Astrocyte (in vitro differentiated cells and primary cell): ENCODE results near the gene PBX2. TPM values are rescaled to one million over a fixed set of nuclear protein-coding genes. Genes with fewer than 3 reads are reported as not detected.

Experiments
- DNase-seq: peaks from one replicate; pipeline ENCODE4 v3.0.0-alpha.2; 2010; ENCODE audit warnings: low read depth
- FAIRE-seq: peaks from 2 replicates; lab custom pipeline; 2011; peaks lifted over from hg19 to GRCh38; lab: Jason Lieb, UNC
- H2AFZ ChIP-seq: 2 replicates; pipeline ENCODE4 v1.6.0; 2012; ENCODE audit warnings: low read depth, low read length, inconsistent platforms
- H3K27ac ChIP-seq: 2 replicates; pipeline ENCODE4 v1.5.1; 2011; ENCODE audit warnings: low read depth, low read length, inconsistent platforms
- H3K27me3 ChIP-seq: 2 replicates; pipeline ENCODE4 v1.6.0; 2011; ENCODE audit warnings: low read length, inconsistent platforms; ENCODE audit not compliant: insufficient read depth
- H3K36me3 ChIP-seq: 2 replicates; pipeline ENCODE4 v1.5.1; 2011; ENCODE audit warnings: low read length, inconsistent platforms; ENCODE audit not compliant: insufficient read depth
- H3K4me1 ChIP-seq: 2 replicates; pipeline ENCODE4 v1.5.1; 2011; ENCODE audit warnings: low read length, inconsistent platforms; ENCODE audit not compliant: insufficient read depth
- H3K4me2 ChIP-seq: 2 replicates; pipeline ENCODE4 v1.6.0; 2012; ENCODE audit warnings: low read length, inconsistent platforms
- H3K4me3 ChIP-seq: 2 replicates; pipeline ENCODE4 v1.5.1; 2011; ENCODE audit warnings: low read depth, mild to moderate bottlenecking, low read length, inconsistent platforms; ENCODE audit not compliant: insufficient read depth
- H3K79me2 ChIP-seq: 2 replicates; pipeline ENCODE4 v1.6.0; 2012; ENCODE audit warnings: mild to moderate bottlenecking, low read length, inconsistent platforms; ENCODE audit not compliant: insufficient read depth
- H3K9ac ChIP-seq: 2 replicates; pipeline ENCODE4 v1.6.0; 2012; ENCODE audit warnings: mild to moderate bottlenecking, low read length, inconsistent platforms
- H3K9me3 ChIP-seq: 2 replicates; pipeline ENCODE4 v1.5.1; 2012; ENCODE audit warnings: low read depth, mild to moderate bottlenecking, low read length, inconsistent platforms; ENCODE audit not compliant: insufficient read depth
- H4K20me1 ChIP-seq: 2 replicates; pipeline ENCODE4 v1.6.0; 2012; ENCODE audit warnings: low read length, inconsistent platforms; ENCODE audit not compliant: insufficient read depth
- H3K27ac Mint-ChIP-seq: one replicate; pipeline ENCODE4 v1.8.0; 2021; ENCODE audit warnings: mild to moderate bottlenecking, mixed read lengths; ENCODE audit not compliant: unreplicated experiment
- H3K27me3 Mint-ChIP-seq: one replicate; pipeline ENCODE4 v1.8.0; 2021; ENCODE audit warnings: low read depth, mixed read lengths; ENCODE audit not compliant: unreplicated experiment
- H3K36me3 Mint-ChIP-seq: one replicate; pipeline ENCODE4 v1.8.0; 2021; ENCODE audit warnings: low read depth, mixed read lengths; ENCODE audit not compliant: unreplicated experiment
- H3K4me1 Mint-ChIP-seq: one replicate; pipeline ENCODE4 v1.8.0; 2021; ENCODE audit warnings: low read depth, mixed read lengths; ENCODE audit not compliant: unreplicated experiment
- H3K4me3 Mint-ChIP-seq: one replicate; pipeline ENCODE4 v1.8.0; 2021; ENCODE audit warnings: mild to moderate bottlenecking, moderate library complexity, mixed read lengths; ENCODE audit not compliant: unreplicated experiment
- H3K9me3 Mint-ChIP-seq: one replicate; pipeline ENCODE4 v1.8.0; 2021; ENCODE audit warnings: mild to moderate bottlenecking, mixed read lengths; ENCODE audit not compliant: unreplicated experiment
- CTCF ChIP-seq: IDR thresholded peaks from 2 replicates; pipeline ENCODE4 v1.5.1; 2011; ENCODE audit warnings: low read depth, mild to moderate bottlenecking, inconsistent platforms, low read length, moderate library complexity; ENCODE audit not compliant: insufficient read depth
- EZH2 ChIP-seq: IDR thresholded peaks from 2 replicates; pipeline ENCODE4 v1.6.1; 2012; ENCODE audit warnings: mild to moderate bottlenecking, low read length, inconsistent platforms; ENCODE audit not compliant: insufficient read depth
- total RNA-seq: library from RNA; stranded (reverse); gene quantifications from 2 replicates; pipeline ENCODE4 v1.2.1, GENCODE V29; 2021

The PBX2 gene
- total RNA-seq, 1 donor from 2014 or later = 80.7 TPM

GRCh38 chr6:32223258-32224235 lies 33.5 kb upstream of the PBX2 start, which contains the start of gene NOTCH4:
NOTCH4 (minus strand) TSS chr6:32224067; CDS start chr6:32223928, 139 bp downstream.
- no peak within 1 kb of the TSS for H3K4me3 Mint-ChIP-seq
- no peak within 1 kb of the TSS for H2AFZ ChIP-seq
- H3K4me2 ChIP-seq = no peak within 1 kb of the TSS
- H3K36me3 ChIP-seq = no peaks in the 10 kb centered on the region
- H3K27me3 ChIP-seq = no peaks in the 10 kb centered on the region
- no peaks in the 10 kb centered on the region for H3K9me3 ChIP-seq
- no peaks in the 10 kb centered on the region for H3K79me2 ChIP-seq
- H3K4me1 Mint-ChIP-seq = peaks cover 1% of the 10 kb centered on the region
- DNase-seq (no peak), FAIRE-seq (no peak)
- no peak within 1 kb of the TSS for H3K9ac ChIP-seq
- no peak within 1 kb of the TSS for H3K4me3 ChIP-seq
- TF ChIP-seq CTCF (no peak), EZH2 (no peak)
- peaks cover 26% of the 10 kb centered on the region for H3K27me3 Mint-ChIP-seq
- peaks cover 2% of the 10 kb centered on the region for H3K9me3 Mint-ChIP-seq
- no peaks in the 10 kb centered on the region for H4K20me1 ChIP-seq
- peaks cover 1% of the 10 kb centered on the region for H3K36me3 Mint-ChIP-seq
- H3K4me1 ChIP-seq = no peaks in the 10 kb centered on the region
- no peak within 1 kb of the TSS for H3K27ac ChIP-seq
- peak within 1 kb of the TSS; percentile 41 for H3K27ac Mint-ChIP-seq

GRCh38 chr6:32222333-32223230 lies 32.6 kb upstream of the PBX2 start:
- FAIRE-seq (no peak), DNase-seq (no peak)
- Mint-ChIP-seq H3K4me1 (peaks cover 1% of the 10 kb centered on the region), H3K9me3 (peaks cover 2% of the 10 kb centered on the region), H3K4me3 (no peak overlapping the region), H3K27ac (no peak overlapping the region), H3K36me3 (peaks cover 1% of the 10 kb centered on the region), H3K27me3 (peaks cover 29% of the 10 kb centered on the region)
- Histone ChIP-seq H2AFZ (no peak overlapping the region), H3K36me3 (no peaks in the 10 kb centered on the region), H4K20me1 (no peaks in the 10 kb centered on the region), H3K4me3 (no peak overlapping the region), H3K9ac (no peak overlapping the region), H3K9me3 (no peaks in the 10 kb centered on the region), H3K27ac (no peak overlapping the region), H3K4me1 (no peaks in the 10 kb centered on the region), H3K79me2 (no peaks in the 10 kb centered on the region), H3K27me3 (no peaks in the 10 kb centered on the region), H3K4me2 (no peak overlapping the region)
- TF ChIP-seq EZH2 (no peak), CTCF (no peak)
